ENCODE measurements around the gene PSIP1.
"Not testable (repeated sequence)": the region's sequence is repeated elsewhere in the genome, so short reads cannot be mapped to it uniquely, and the experiment has no call there.

GRCh38 chr9:15427702-15428101 is 83.1 kb downstream of the PSIP1 start:
- not testable (repeated sequence) for TF ChIP-seq CTCF, POLR2A (IDR thresholded peaks at IDR 0.05)
